HG02852 (cell line): ENCODE results near the gene HADHA.
A peak's percentile ranks its signal among the peaks of the same experiment; 100 is the strongest.

Source experiments
- ATAC-seq: cut with Tn5 transposase; IDR thresholded peaks from one replicate; pipeline ENCODE4 v1.9.1; 2021; ENCODE audit warnings: mild to moderate bottlenecking, moderate library complexity; ENCODE audit not compliant: unreplicated experiment

HADHA gene

DNA sequence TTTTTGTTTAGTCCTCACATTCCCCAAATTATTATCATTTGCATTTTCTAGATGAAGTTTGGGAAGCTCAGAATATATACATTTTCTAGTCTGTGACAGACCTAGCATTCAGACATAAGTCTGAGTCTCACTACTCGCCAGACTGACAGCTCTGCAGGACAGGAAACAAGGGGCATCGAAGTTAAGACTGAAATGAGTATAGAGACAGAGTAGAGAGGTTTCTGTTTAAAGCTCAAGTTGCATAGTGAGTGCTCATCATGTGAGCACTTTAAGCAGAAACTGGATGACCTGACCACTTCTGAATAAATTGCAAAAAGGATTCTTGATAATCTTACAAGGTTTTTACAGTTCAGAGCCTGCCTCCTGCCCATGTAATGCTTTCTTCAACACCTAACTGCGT lies 1.4 kb upstream of the HADHA start:
- peak; percentile 45 for ATAC-seq

DNA sequence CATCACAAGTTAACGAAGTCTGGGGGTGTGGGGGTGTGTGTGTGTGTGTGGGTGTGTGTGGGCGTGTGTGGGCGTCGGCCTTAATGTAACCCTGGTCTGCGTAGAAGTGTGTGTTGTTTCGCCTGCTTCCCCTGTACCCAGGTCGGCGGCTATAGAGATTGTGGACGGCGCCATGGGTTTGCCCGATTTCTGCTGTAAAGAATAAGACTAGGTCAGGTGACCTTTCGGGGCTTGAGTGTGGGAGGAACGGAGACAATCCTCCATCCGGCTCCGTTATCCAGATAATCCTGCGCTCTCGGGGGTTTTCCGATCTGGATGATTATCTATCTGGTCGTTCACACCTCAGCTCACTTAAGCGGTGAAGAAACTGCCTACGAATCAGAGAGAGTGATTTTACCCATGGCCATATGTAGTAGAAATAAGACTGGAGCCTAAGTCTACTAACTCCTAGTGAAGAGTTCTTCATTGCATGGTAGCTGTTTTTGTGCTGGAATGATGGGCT lies 850 bp upstream of the HADHA start:
- ATAC-seq: peak; percentile 3

DNA sequence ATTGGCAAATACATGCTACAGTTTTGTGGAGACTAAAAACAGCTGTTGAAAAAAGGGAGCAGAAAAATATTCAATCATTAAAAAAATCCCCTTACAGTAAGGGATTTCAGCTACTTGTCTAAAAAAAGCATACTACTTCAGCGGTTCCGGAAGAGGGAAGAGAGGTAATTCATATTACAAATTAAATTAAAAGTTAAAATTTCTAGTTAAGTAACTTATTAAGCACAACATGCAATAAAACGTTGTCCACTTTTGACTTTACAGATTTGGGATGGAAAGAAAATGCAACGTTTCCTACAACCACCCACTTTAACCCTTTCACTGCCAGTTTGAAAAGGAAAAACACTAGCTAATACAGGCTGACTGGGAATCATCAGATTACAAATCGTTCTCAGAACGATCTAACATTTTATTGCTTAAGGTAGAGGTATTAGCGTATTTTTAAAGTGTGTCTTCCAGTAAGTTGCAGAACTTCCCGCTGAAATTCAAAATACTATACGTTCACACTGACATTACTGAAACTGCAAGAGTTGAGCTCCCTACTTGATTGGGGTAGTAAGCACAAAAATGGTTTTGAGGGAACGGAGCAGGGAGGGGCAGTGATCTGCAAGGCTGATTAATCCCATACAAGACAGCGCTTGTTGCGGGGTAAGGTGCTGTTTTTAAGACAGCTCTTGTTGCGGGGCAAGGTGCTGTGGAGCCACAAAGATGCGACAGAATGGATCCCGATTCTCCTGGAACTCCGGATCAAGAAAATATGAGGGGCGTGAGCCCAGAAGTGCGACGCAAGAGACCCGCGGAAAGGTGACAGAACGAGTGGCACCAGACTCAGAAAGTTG lies 743 bp downstream of the HADHA start:
- no peak for ATAC-seq

DNA sequence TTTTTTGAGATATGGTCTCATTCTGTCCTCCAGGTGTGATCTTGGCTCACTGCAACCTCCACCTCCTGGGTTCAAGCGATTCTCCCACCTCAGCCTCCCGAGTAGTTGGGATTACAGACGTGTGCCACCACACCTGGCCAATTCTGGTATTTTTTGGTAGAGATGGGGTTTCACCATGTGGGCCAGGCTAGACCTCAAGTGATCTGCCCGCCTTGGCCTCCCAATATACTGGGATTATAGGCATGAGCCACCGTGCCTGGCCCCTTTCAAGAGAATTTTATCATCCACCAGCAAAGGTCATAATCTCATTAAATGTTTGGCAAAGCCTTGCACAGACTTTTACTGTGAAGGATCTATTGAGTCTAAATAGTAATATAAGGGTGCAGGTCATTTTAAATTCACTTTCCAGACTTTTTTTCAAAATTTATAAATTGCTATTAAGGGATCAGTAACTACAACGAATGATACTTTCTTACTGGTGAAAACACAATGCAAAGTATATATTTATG lies 2.5 kb downstream of the HADHA start:
- no peak for ATAC-seq

DNA sequence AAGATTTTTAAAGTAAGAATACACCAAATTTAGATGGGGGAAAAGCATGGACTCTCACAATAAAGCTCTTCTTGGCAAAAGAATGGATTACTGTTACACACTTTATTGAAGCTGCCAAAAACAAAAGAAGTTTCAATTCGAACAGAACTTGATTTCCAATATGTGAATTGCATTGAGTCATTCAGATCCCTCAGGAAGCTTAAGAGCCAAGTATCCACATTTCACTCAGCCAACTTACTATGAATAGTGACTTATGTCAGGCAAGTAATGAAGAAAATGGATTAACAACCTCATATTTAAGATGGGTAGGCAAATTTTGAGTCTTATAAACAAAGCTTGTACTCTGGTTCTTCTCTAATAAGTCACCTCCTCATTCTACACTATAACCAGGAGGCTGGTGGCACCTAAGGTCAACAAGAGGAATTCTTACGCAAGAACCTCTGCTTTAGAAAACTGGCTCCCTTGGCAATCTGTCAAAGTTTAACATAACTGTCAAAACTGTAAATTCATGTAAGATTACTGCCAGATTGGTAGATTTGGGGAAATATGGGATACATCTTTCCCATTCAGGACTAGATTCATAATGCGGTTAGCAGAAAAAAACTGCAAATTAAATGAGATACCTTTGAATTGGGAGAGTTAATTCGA lies 6.0 kb downstream of the HADHA start:
- no peak for ATAC-seq

DNA sequence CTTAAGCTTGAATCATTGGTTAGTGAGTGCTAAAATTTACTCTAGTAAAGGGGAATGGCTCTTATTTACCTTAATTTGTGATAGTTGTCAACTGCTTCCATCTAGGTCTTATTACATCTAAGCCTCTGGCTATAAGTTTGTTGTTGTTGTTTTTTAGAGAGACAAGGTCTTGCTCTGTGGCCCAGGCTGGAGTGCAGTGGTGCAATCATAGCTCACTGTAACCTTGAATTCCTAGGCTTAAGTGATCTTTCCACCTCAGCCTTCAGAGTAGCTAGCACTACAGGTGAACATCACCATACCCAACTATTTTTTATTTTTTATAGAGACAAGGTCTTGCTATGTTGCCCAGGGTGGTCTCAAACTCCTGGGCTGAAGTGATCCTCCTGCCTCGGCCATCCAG lies 6.6 kb downstream of the HADHA start:
- no peak for ATAC-seq

DNA sequence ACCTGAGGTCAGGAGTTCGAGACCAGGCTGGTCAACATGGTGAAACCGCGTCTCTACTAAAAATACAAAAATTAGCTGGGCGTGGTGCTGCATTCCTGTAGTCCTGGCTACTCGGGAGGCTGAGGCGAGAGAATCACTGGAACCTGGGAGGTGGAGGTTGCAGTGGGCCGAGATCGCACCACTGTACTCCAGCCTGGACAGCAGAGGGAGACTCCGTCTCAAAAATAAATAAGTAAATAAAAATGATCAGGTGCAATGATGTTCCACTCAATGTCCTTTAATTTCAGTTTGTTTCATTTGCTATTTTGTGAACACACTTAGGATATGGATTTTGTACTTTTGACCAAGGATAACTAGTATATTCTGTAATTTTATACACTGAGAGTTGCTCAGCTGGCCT lies 9.3 kb downstream of the HADHA start:
- ATAC-seq: no peak

DNA sequence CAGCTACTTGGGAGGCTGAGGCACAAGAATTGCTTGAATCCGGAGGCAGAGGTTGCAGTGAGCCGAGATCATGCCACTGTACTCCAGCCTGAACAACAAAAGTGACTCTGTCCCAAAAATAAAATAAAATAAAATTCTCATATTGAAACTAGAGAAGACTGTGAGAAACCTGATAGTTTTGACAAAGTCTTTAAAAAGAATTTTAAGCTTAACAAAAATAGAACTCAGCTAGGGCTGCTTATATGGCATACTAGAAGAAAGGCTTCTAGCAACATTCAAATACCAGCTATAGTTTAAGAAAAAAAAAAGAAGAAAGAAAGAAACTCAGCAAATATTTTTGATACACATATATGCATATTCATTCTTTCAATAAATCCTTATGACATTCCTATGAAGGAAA lies 13.6 kb downstream of the HADHA start:
- ATAC-seq: no peak

DNA sequence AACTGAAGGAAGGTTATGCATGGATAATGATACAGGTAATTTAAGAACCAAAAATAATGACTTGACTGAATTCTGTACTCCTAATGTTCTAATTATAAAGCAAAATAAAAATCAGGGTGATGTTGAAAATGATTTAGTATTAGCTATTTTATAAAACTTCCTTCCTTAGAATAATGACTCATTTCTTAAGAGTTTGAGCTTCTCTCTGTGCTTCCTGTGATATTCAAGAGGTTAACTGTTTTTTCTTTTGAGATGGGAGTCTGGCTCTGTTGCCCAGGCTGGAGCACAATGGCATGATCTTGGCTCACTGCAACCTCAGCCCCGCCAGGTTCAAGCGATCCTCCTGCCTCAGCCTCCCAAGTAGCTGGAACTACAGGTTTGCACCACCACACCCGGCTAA lies 14.8 kb downstream of the HADHA start:
- ATAC-seq: no peak

DNA sequence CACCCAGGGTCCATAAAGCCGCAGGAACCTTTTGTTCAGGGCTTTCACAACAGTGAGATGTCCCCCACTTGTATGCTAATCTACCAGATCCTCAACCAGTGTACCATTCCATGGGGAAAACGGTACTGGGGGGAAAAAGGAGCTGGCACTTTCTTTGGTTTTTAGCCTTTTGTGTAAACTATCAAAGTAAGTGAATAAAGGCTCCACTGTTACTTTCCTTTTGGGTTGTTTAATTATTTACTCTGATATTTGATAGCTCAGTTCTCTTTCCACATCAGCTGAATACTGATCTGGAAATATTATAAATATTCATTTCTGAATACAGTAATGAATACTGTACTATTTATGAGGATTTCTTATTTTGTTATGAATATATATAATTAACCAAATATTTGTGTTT lies 20.3 kb downstream of the HADHA start:
- no peak for ATAC-seq

DNA sequence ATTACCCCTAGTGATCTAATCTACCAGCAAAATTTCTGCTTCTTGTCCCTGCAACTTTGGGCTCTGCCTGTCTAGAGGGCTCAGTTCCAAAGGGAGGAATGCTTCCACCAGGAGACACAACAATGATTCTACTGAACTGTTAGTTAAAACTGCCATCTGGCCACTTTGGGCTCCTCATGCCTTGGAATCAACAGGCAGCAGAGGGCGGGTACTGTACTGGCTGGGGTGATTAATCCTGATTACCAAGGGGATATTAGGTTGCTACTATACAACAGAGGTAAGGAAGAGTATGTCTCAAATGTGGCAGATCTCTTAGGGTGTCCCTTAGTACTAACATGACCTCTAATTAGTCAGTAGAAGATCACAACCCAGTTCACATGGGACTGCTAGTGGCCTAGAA lies 21.4 kb downstream of the HADHA start:
- ATAC-seq: no peak

DNA sequence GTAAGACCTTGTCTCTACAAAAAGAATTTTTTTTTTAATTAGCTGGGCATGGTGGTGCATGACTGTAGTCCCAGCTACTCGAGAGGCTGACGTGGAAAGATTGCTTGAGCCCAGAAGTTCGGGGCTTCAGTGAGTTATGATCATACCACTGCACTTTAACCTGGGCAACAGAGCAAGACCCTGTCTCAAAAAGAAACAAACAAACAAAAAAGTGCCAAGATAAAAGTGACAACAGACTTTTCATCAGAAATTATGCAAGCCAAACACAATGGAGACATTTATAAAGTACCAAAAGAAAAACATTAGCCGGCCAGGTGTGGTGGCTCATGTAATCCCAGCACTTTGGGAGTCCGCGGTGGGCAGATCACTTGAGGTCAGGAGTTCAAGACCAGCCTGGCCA lies 26.7 kb downstream of the HADHA start:
- no peak for ATAC-seq

DNA sequence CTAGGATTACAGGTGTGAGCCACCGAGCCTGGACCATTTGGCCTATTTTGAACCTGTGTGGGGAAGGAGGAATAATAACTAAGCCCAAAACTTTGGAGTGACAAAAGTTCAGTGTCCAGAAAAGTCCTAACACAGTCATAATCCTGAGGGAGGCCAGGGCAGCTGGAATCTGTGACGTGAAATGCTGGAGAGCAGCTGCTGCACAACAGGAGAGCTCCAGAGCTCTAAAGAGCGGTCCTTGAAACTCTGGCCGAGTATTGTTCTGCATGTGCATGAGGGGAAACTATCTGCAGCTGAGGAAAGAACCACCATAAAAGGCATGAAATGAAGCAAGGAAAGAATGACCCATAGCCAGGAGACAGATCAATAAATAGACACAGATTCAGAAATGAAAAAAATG lies 27.8 kb downstream of the HADHA start:
- ATAC-seq: no peak

DNA sequence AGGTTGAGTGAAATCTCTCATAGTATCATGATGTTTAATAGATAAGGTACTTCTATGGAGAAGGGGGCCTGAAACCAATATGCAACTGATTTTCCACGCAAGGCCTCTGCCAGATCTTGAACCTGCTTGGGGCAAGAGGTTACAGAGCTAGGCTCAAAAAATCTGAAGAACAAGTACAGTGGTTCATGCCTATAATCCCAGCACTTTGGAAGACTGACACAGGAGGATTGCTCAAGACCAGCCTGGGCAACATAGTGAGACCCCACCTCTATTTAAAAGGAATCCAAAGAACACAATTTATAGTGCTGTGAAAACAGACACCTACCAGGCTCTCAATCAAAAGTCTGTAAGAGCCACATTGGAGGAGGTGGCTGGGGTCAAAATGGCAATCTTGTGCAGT lies 28.6 kb downstream of the HADHA start:
- ATAC-seq: no peak

DNA sequence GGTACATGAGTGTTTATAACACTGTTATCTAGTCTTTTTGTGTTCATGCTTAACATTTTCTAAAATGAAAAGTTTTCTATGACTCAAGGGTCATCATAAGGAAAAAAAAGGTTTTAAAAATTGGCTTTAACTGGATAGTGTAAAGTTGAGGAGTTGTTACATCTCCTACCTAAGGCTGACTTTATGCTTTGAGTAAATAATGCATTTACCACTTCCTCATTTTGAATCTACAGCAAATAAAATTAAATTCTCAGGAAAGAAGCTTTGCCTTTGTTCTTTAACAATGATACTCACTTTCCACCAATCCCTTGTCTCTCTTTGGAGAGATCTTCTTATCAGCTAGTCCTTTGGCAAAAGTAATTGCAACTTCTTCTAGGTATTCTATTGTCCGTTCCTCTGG lies 29.7 kb downstream of the HADHA start:
- no peak for ATAC-seq

DNA sequence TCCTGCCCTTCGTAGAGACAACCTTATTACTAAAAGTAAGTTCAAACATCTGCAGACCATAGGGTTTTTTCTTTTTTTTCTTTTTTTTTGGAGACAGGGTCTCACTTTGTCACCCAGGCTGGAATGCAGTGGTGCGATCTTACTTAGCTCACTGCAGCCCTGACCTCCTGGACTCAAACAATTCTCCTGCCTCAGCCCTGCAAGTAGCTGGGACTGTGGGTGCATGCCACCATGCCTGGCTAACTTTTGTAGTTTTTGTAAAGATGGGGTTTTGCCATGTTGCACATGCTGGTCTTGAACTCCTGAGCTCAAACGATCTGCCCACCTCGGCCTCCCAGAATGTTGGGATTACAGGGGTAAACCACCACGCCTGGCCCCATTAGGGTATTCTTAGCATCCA lies 32.4 kb downstream of the HADHA start:
- no peak for ATAC-seq

DNA sequence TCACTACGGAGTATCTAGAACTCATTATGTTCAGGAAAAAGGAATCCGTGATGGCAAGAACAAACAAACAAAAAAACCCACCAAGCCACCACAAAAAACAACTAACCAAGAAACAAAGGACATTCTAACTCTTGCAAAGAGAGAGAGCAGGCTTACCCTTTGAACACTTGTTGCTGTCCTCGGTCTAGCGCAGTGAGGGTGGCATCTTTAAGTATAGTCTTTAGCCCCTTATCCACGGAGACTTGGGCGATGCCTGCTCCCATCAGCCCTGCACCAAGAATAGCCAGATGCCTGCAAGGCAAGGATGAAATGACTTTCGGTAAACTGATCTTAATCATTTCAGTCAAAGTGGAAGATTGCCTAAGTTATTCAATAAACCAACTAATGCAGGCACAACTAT lies 40.5 kb downstream of the HADHA start:
- ATAC-seq: no peak

DNA sequence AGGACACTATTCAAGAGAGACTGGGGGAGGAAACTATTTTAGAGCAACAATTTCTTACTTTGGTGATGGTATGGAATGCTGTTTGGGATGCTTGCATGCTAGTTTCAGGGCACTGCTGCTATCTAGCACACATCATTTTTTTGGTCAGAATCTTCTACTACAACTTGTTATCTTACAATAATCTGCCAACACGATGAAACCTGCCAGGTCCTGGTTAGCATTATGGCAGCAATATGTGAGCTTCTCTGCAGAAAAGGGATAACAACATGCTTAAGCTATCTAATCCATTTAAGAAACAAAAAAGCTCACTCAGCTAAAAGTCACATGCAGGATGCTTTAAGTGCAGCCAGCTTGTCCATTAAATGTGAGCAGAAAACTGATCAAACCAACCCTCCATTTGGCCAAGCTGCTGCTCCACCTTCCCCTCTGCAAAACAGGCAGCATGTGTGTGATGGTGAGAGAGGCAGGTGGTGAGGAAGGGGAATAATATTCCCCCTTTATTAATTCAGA lies 41.4 kb downstream of the HADHA start:
- ATAC-seq: no peak

DNA sequence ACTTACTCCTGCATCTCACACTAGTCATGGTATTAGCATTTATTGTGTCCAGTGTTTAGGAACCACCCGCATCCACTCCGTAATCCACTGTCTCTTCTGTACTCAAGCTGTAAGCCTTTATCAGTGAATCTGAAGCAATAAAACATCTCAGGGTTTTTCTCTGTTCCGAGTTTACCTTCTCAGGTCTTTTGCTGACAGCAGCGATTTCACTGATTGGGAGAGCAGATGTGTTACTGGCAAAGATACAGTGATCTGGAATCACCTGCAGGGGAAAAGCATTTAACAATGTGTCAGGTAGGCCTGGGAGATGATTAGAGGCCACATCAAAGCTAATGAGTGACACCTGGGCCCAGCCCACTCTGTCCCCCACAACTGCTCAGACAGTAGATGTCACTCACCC lies 46.9 kb downstream of the HADHA start:
- no peak for ATAC-seq

DNA sequence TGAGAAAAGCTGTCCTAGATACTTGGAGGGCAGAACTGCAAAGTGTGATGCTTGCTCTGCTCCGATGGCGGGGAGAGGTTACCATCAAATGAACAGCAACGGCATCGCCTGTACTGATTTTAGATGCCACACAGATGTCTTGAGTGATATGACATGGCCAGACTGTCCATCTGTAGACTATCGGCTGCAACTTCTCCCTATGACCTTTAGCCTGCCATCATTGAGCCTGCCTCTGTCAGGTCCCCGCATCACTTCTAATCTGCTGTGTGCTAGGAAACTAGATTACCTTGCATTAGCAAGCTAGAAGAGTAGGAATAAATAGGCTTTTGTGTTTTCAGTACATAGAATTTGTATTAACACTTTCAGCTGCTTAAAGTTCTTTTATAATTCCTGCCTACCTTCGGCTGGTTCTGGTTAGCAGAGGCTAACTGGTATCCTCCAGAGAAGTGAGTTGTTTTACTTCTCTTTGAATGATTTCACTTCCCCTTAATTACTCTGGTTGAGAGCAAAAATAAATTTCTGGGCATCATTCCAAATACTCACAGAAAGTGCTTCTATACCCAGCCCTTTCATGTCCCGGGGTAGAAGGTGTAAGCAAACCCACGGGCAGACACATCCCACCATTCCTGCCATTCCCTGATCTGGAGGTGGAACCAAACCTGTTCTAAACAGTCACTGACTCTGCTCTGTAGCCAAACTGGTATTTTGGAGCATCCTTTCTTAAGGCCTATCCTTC lies 47.6 kb downstream of the HADHA start:
- ATAC-seq: no peak
